GM12892 (cell line): ENCODE data around the gene DGKB.

Experiments used
- POLR2A ChIP-seq: IDR thresholded peaks from 2 replicates; pipeline ENCODE4 v1.6.1; 2011; ENCODE audit warnings: low read depth, low read length, control low read depth
- POLR2AphosphoS5 ChIP-seq: IDR thresholded peaks from 2 replicates; pipeline ENCODE4 v1.6.1; 2011; ENCODE audit warnings: low read depth, low read length, control low read depth
- TAF1 ChIP-seq: IDR thresholded peaks from 2 replicates; pipeline ENCODE4 v1.6.1; 2011; ENCODE audit warnings: low read depth, mild to moderate bottlenecking, control low read depth, low read length, borderline replicate concordance

- TF ChIP-seq TAF1, result no peak
- no peak for TF ChIP-seq POLR2AphosphoS5
- TF ChIP-seq POLR2A, result no peak
These were observed 212.1 kb downstream of the DGKB start for GRCh38 chr7:14690486-14690885.
